ENCODE measurements around the gene ERCC3. TPM values are rescaled to one million over a fixed set of nuclear protein-coding genes. Genes with fewer than 3 reads are reported as not detected.

The ERCC3 gene
- 30.0 TPM in 2 replicates for total RNA-seq (ENCODE audit: low replicate concordance)

DNA sequence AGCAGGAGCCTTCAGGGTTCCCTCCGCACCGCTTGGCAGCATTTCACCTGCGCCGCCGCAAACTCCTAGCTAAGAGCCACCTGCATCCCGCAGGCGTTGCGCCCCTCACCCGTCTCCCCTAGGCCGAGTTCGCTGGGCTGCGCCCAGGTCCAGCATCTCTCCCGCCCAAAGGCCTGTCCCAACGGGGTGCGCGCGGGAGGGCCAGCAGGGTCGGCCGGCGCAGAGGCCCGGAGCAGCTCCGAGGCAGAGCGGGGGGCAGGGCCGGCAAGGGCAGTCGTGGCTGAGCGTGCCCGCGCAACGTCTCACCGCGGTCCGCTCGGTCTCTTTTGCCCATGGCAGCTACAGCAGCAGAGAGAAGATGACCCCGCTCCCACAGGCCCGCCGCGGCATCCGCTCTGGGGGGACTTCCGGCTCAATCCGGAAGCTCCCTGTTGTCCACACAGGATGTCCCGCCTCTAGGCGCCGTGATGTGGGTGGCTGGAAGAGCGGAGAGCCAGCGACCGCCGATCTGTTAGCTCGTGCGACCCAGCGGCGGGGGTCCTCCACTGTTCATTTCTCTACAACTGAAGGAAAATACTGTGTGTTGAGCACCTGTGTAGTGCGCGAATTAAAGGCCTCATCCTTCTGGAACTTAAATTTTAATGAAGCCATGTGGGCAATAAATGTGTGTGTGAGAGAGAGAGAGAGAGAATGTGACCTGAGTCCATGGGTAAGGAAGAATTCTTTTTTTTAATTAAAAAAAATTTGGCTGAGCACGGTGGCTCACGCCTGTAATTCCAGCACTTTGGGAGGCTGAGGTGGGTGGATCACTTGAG lies at the start of gene ERCC3:
ERCC3 (minus strand) TSS at position 397 of the 815 bp plus-strand sequence; CDS start at position 334, 63 bp downstream.

DNA sequence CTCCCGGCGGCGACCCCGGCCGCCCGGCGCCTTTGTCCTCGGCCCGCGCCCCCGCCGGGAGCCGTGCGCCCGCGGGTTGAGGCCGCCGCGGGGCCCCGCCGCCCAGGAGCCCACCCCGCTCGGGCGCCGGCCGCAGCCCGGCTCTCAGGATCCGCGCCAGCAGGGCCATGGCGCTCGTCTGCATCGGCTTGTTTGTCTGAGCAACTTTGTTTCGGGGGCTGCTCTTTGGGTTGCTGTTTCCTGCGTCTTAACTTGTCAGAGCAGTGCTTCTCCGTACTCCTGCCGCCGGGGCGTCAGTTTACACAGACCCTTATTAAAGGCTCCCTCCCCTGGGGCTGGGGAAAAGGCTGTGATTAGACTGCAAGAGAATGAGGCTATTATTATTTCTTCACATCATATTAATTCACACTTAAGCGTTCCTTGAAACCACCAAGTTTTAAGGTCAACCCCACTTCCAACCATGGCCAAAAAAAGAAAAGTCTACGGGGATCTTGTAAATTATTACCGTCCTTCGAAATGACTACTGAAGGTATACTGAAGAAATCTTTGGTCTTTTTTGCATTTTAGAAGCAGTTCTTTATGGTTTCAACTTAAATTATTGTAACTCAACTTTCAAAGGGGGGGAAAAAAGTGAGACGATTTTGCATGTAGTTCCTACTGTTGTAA lies 73.7 kb downstream of the ERCC3 start, which contains the start of gene CYP27C1:
CYP27C1 (minus strand) TSS at position 198 of the 666 bp plus-strand sequence; CDS start at position 169, 29 bp downstream.

Other genes with a start within 250 kb of the ERCC3 start
- 49.8 and 126 TPM in 2 replicates for gene BIN1, start 187.0 kb downstream of the ERCC3 start, total RNA-seq (ENCODE audit: low replicate concordance)
- 0.08 TPM in 1 of 2 replicates, not detected in the other for gene CYP27C1, start 73.8 kb downstream of the ERCC3 start, total RNA-seq (ENCODE audit: low replicate concordance)
- 11.9 and 28.0 TPM in 2 replicates for gene MAP3K2, start 93.8 kb upstream of the ERCC3 start, total RNA-seq (ENCODE audit: low replicate concordance)
- 0.30 TPM in 1 of 2 replicates, not detected in the other for gene PROC, start 124.3 kb upstream of the ERCC3 start, total RNA-seq (ENCODE audit: low replicate concordance)
- 41.2 and 48.3 TPM in 2 replicates for gene IWS1, start 232.3 kb upstream of the ERCC3 start, total RNA-seq (ENCODE audit: low replicate concordance)
- 0.23 TPM in 1 of 2 replicates, not detected in the other for gene MYO7B, start 241.5 kb upstream of the ERCC3 start, total RNA-seq (ENCODE audit: low replicate concordance)